HEK293T (cell line): Measurements from ENCODE around the gene HBQ1.

Experiments
- ARNT ChIP-seq: fragments of 450-650 bp; IDR thresholded peaks from 2 replicates; pipeline ENCODE4 v1.6.1; 2017; ENCODE audit warnings: mild to moderate bottlenecking
- BHLHE40 ChIP-seq: fragments of 450-650 bp; IDR thresholded peaks from 2 replicates; pipeline ENCODE4 v1.6.1; 2016; ENCODE audit warnings: mild to moderate bottlenecking, moderate library complexity, borderline replicate concordance
- CTBP1 ChIP-seq: fragments of 450-650 bp; IDR thresholded peaks from 2 replicates; pipeline ENCODE4 v1.6.1; 2016; ENCODE audit warnings: borderline replicate concordance
- ELF4 ChIP-seq: fragments of 450-650 bp; IDR thresholded peaks from 2 replicates; pipeline ENCODE4 v1.6.1; 2017; ENCODE audit warnings: antibody characterized with exemption
- FOXK2 ChIP-seq: fragments of 450-650 bp; IDR thresholded peaks from 2 replicates; pipeline ENCODE4 v1.6.1; 2016; ENCODE audit warnings: mild to moderate bottlenecking
- FOXM1 ChIP-seq: fragments of 450-650 bp; IDR thresholded peaks from 2 replicates; pipeline ENCODE4 v1.6.1; 2017; ENCODE audit warnings: mild to moderate bottlenecking, borderline replicate concordance
- HDGF ChIP-seq: fragments of 450-650 bp; IDR thresholded peaks from 2 replicates; pipeline ENCODE4 v1.6.1; 2017; ENCODE audit warnings: antibody characterized with exemption, borderline replicate concordance
- L3MBTL2 ChIP-seq: fragments of 450-650 bp; conservative IDR thresholded peaks from 2 replicates; pipeline ENCODE4 v1.6.1; 2016; ENCODE audit warnings: mild to moderate bottlenecking
- LEF1 ChIP-seq: fragments of 450-650 bp; IDR thresholded peaks from 2 replicates; pipeline ENCODE4 v1.6.1; 2017; ENCODE audit warnings: mild to moderate bottlenecking, borderline replicate concordance
- NFRKB ChIP-seq: fragments of 450-650 bp; IDR thresholded peaks from 2 replicates; pipeline ENCODE4 v1.6.1; 2016; ENCODE audit warnings: mild to moderate bottlenecking, moderate library complexity
- SP1 ChIP-seq: fragments of 450-650 bp; IDR thresholded peaks from 2 replicates; pipeline ENCODE4 v1.6.1; 2017
- TARDBP ChIP-seq: fragments of 450-650 bp; IDR thresholded peaks from 2 replicates; pipeline ENCODE4 v1.6.1; 2016
- ZNF384 ChIP-seq: fragments of 450-650 bp; IDR thresholded peaks from 2 replicates; pipeline ENCODE4 v1.6.1; 2016
- TF ChIP-seq, protein P1 (sequence below): fragments of 450-650 bp; IDR thresholded peaks from 2 replicates; pipeline ENCODE4 v1.6.1; 2016

DNA sequence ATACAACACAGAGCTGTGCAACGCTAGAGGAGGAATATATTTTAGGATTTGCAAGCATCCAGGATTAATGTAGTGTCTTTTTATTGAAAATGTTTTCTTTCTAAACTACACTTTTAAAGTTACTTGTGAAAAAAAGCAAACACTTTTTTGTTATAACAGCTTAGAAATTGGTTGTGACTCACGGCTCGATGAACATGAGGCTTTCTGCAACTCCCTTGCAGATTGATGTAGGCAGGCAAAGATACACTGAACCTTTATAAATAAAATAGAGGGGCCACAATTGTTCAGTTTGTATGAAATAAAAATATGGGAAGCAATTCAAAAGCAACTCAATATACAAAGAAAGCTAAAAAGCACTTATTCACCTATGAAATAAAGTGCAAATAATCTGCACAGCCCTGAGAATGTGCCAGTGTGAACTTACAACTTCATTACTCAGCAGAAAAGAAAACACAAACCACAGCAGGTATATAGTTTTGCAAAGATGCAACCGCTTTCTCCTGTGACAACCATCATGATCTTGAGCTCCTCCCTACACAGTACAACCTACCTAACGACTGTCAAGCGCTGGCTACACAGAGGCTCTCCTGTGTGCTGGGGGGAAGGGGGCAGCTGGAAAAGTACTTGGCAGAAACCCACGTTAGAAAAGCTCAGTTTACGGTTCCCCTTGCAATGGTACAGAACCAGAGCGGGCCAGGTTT is 48.0 kb downstream of the HBQ1 start:
- TF ChIP-seq SP1 (no peak), LEF1 (no peak), ELF4 (no peak), HDGF (no peak), FOXM1 (no peak), FOXK2 (no peak), ZNF384 (no peak), TARDBP (no peak), L3MBTL2 (no peak), BHLHE40 (no peak), ARNT (no peak), CTBP1 (no peak), NFRKB (no peak)
- TF ChIP-seq, protein P1, sequence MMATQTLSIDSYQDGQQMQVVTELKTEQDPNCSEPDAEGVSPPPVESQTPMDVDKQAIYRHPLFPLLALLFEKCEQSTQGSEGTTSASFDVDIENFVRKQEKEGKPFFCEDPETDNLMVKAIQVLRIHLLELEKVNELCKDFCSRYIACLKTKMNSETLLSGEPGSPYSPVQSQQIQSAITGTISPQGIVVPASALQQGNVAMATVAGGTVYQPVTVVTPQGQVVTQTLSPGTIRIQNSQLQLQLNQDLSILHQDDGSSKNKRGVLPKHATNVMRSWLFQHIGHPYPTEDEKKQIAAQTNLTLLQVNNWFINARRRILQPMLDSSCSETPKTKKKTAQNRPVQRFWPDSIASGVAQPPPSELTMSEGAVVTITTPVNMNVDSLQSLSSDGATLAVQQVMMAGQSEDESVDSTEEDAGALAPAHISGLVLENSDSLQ = no peak
